Ascending aorta (tissue), 2 donors: Measurements from ENCODE around the gene TXLNG. TPM values are rescaled to one million over a fixed set of nuclear protein-coding genes. Genes with fewer than 3 reads are reported as not detected.

Source experiments
- DNase-seq, 2 donors: peaks; one replicate each; pipeline ENCODE4 v3.0.0-alpha.2; 2019; ENCODE audit warnings: low spot score in 2 of 2
- H3K27ac ChIP-seq, 2 donors: fragments of 200-600 bp; sonication (generic); one replicate each; pipeline ENCODE4 v1.5.1; 2016 to 2017; ENCODE audit warnings: mild to moderate bottlenecking in 1 of 2
- H3K27me3 ChIP-seq: fragments of 200-600 bp; sonication (generic); one replicate; pipeline ENCODE4 v1.5.1; 2017
- H3K36me3 ChIP-seq, 2 donors: fragments of 200-600 bp; sonication (generic); one replicate each; pipeline ENCODE4 v1.5.1; 2016
- H3K4me1 ChIP-seq, 2 donors: fragments of 200-600 bp; sonication (generic); one replicate each; pipeline ENCODE4 v1.5.1; 2016 to 2017; ENCODE audit warnings: mild to moderate bottlenecking in 1 of 2
- H3K4me3 ChIP-seq, 2 donors: fragments of 200-600 bp; sonication (generic); one replicate each; pipeline ENCODE4 v1.5.1; 2016 to 2017; ENCODE audit warnings: mild to moderate bottlenecking in 1 of 2
- H3K9me3 ChIP-seq, 2 donors: fragments of 200-600 bp; sonication (generic); one replicate each; pipeline ENCODE4 v1.5.1; 2016
- intact Hi-C: fragments of 100-400 bp; cut with DNase I; formaldehyde crosslinking; loops from one replicate; pipeline ENCODE4 v1.15.1; 2023
- total RNA-seq: library from RNA; depleted of rRNA; stranded (reverse); fragments of >200 nt; gene quantifications from one replicate; pipeline ENCODE4 v1.1.0, GENCODE V29; 2016
- TF ChIP-seq, protein P1 (sequence below), 3 experiments: fragments of 200-600 bp in 2 of 3; fragments of 450-650 bp in 1 of 3; sonication (generic) in 2 of 3; IDR thresholded peaks; one replicate each; pipeline ENCODE4 v1.5.1; 2016 to 2019; ENCODE audit warnings: antibody characterized with exemption in 3 of 3, mild to moderate bottlenecking in 1 of 3, moderate library complexity in 1 of 3

TXLNG gene
- total RNA-seq, 1 donor from 2014 or later = 3.9 TPM

DNA sequence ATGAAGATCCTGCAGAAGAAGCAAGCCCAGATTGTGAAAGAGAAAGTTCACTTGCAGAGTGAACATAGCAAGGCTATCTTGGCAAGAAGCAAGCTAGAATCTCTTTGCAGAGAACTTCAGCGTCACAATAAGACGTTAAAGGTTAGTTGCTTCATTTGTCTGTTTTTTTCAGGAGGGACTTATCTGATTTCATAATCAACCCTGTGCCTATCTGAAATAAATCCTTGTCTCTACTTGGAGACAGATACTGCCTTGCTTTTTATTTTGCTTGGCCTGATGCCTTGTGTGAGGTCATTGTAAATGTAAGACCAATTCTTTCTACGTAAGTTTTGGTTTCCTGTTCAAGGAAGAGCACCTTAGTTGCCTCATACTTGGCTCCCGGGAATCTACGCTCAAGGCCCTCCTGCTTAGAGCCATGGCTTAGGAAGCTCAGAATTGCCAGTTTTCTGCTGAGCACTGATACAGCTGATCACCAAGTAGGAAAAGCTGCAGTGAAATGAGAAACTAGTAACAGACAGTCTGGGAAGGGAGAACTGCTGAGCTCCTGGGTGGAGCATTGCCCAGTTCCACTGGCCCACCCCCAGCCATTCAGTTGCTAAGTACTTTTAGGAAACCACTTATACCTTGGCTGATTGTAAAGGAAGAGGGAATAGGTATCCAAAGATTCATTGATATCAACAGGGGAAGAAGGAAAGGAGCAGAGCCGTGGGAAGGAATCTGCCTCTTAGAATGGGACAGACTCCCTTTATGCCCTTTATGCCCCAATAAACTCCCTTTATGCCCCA, 42.0 kb downstream of the TXLNG start:
- Histone ChIP-seq H3K27ac (peak overlapping the region; percentile 61 to 77), H3K27me3 (no peaks in the 10 kb centered on the region), H3K4me3 (no peak overlapping the region), H3K4me1 (peaks cover 0 to 3% of the 10 kb centered on the region in 2 donors), H3K36me3 (peaks cover 13 to 52% of the 10 kb centered on the region in 2 donors), H3K9me3 (no peaks in the 10 kb centered on the region)
- TF ChIP-seq, protein P1, sequence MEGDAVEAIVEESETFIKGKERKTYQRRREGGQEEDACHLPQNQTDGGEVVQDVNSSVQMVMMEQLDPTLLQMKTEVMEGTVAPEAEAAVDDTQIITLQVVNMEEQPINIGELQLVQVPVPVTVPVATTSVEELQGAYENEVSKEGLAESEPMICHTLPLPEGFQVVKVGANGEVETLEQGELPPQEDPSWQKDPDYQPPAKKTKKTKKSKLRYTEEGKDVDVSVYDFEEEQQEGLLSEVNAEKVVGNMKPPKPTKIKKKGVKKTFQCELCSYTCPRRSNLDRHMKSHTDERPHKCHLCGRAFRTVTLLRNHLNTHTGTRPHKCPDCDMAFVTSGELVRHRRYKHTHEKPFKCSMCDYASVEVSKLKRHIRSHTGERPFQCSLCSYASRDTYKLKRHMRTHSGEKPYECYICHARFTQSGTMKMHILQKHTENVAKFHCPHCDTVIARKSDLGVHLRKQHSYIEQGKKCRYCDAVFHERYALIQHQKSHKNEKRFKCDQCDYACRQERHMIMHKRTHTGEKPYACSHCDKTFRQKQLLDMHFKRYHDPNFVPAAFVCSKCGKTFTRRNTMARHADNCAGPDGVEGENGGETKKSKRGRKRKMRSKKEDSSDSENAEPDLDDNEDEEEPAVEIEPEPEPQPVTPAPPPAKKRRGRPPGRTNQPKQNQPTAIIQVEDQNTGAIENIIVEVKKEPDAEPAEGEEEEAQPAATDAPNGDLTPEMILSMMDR (IDR thresholded peaks at IDR 0.05) = no peak
- DNase-seq = peak in 1 of 2 donors; percentile 73
- intact Hi-C loops = loop anchor here (5.0 kb wide), 5 partner anchors 204 to 549 kb away; partner anchors contain the start of gene NHS

DNA sequence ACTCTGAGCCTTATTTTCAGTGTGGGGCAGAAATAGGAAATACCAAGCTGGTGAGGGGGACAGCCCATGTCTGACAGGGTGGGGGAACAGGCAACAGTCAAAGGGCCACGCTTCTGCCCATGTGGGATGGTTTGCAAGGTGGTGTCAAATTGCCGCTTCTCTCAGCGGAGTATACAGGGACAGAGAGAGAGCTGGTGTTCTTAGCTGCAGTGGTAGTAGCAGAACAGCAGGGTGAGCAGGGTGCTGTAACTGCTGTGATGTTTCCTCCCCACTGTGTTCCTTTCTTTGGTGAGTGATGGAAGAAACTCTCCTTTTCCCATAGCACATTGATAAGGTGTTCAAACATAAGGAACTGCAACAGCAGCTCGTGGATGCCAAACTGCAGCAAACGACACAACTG, 46.0 kb downstream of the TXLNG start:
- Histone ChIP-seq H3K9me3 (no peaks in the 10 kb centered on the region), H3K4me1 (peaks cover 0 to 3% of the 10 kb centered on the region in 2 donors), H3K36me3 (peaks cover 16 to 64% of the 10 kb centered on the region in 2 donors), H3K4me3 (no peak overlapping the region), H3K27me3 (no peaks in the 10 kb centered on the region), H3K27ac (no peak overlapping the region)
- no peak for DNase-seq
- intact Hi-C loops = no loop called here
- TF ChIP-seq, protein P1 (IDR thresholded peaks at IDR 0.05) = no peak

DNA sequence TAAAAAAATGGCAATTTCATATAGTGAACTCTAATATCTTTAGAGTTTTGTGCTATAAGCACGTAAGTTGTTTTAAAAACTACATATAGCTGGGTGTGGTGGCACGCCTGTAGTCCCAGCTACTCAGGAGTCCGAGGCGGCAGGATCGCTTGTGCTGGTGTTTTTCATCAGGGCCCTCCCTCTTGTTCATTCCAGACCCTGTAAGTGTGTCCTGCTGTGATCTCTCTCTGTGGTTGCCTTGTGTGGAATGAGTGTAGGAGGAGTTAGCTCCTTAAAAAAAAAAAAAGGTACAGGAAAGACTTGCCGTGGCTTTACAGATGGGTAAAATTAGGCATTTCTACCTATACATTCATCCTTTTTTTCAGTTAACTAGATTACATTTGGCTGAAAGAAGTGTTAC, 48.5 kb downstream of the TXLNG start:
- TF ChIP-seq, protein P1 (IDR thresholded peaks at IDR 0.05) = no peak
- Histone ChIP-seq H3K4me3 (no peak overlapping the region), H3K27ac (no peak overlapping the region), H3K9me3 (no peaks in the 10 kb centered on the region), H3K4me1 (peaks cover 0 to 12% of the 10 kb centered on the region in 2 donors), H3K36me3 (peaks cover 16 to 59% of the 10 kb centered on the region in 2 donors), H3K27me3 (no peaks in the 10 kb centered on the region)
- intact Hi-C loops = loop anchor here (5.0 kb wide), 1 partner anchor 857 kb away; no protein-coding TSS in a partner anchor
- no peak for DNase-seq

DNA sequence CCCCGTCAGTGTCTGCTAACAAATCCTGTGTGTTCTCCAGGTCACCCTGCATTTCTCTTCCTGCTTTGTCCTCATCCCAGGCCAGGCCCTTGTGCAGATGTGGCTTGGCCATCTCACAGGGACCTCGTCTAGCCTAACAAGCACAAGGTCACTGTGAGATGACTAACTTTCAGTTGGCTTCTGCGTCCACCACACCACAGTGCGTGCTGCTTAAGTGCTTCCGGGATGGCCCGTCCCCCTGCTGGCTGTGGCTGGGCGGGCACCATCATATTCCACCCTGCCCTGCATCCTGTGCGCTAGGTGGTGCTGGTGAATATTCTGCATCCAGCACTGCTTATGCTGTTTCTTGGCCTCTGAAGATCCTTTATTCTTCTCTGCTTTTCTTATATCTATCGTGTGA, 50.1 kb downstream of the TXLNG start:
- DNase-seq = no peak
- TF ChIP-seq, protein P1 (IDR thresholded peaks at IDR 0.05) = peak in 1 of 3 experiments; percentile 32
- Histone ChIP-seq H3K36me3 (peaks cover 17 to 65% of the 10 kb centered on the region in 2 donors), H3K27me3 (no peaks in the 10 kb centered on the region), H3K4me1 (peaks cover 0 to 12% of the 10 kb centered on the region in 2 donors), H3K9me3 (no peaks in the 10 kb centered on the region), H3K27ac (no peak overlapping the region), H3K4me3 (no peak overlapping the region)
- intact Hi-C loops = loop anchor here (5.0 kb wide), 1 partner anchor 856 kb away; no protein-coding TSS in a partner anchor

DNA sequence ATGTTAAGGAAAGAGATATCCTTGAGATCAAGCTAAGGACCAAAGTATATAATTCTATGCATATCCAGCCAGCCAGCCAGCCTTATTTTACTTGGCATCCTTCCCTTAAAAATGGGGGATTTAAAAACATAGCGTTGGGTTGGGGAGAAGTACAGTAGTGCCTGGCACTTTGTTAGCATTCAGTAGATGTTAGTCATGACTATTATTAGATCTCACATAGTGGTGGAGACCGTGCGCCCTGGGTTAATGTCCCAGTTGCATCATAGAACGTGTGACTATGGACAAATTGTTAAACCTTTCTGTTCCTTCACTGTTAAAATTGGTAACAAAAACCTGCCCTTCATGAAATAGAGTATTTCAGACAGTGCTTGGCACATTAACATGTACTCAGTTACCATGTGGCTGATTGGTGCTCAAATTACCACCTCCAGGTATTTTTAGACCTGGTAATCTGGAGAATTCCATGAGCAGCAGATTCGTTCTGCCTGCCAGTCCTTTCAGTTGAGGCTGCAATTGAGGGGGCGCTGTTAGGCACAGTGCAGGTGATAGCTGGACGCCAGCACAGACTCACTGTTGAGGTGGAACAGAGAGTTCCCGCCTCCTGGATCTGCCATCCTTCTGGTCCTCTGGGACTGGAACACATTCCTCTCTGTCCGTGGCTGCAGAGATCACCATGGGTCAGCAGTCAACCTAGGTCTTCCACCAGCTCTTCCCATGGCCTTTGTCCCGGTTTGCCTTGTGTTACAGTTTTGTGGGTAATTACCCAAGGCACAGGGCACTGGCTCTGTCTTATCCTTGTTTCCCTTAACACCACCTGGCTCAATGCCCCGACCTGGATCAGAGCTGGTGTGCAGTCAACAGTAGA, 52.2 kb downstream of the TXLNG start:
- Histone ChIP-seq H3K4me1 (peaks cover 0 to 12% of the 10 kb centered on the region in 2 donors), H3K36me3 (peaks cover 8 to 63% of the 10 kb centered on the region in 2 donors), H3K27me3 (no peaks in the 10 kb centered on the region), H3K9me3 (no peaks in the 10 kb centered on the region), H3K4me3 (no peak overlapping the region), H3K27ac (peak overlapping the region; percentile 53 to 75)
- intact Hi-C loops = loop anchor here (1.0 to 5.0 kb wide), 2 partner anchors 32 to 854 kb away; partner anchors contain the start of gene RBBP7
- DNase-seq = peak in 1 of 2 donors; percentile 70
- TF ChIP-seq, protein P1 (IDR thresholded peaks at IDR 0.05) = no peak
